Right lobe of liver (tissue), 6 donors: ENCODE data around the gene RAB5B. TPM values are rescaled to one million over a fixed set of nuclear protein-coding genes. Genes with fewer than 3 reads are reported as not detected.
A peak's percentile ranks its signal among the peaks of the same experiment; 100 is the strongest.

Experiments
- ATAC-seq, 4 donors: fragments of 200-7000 bp; cut with Tn5 transposase; one replicate each; pipeline ENCODE4 v1.9.1; 2020; ENCODE audit warnings: mild to moderate bottlenecking in 4 of 4, moderate library complexity in 4 of 4
- DNase-seq, 3 donors: peaks; one replicate each; pipeline ENCODE4 v3.0.0-alpha.2; 2020
- H3K27ac ChIP-seq, 3 donors: fragments of 200-600 bp; one replicate each; pipeline ENCODE4 v1.8.0; 2022
- H3K27me3 ChIP-seq, 2 donors: fragments of 200-600 bp; one replicate each; pipeline ENCODE4 v1.8.0; 2022
- H3K36me3 ChIP-seq, 4 donors: fragments of 200-600 bp; sonication (generic) in 1 of 4; one replicate each; pipeline versions ENCODE4 v1.5.1 to v1.8.0; 2017 to 2022; ENCODE audit warnings: control low read depth in 1 of 4
- H3K4me1 ChIP-seq, 4 donors: fragments of 200-600 bp; sonication (generic) in 1 of 4; one replicate each; pipeline versions ENCODE4 v1.5.1 to v1.8.0; 2017 to 2022; ENCODE audit warnings: control low read depth in 1 of 4
- H3K4me3 ChIP-seq, 3 donors: fragments of 200-600 bp; one replicate each; pipeline ENCODE4 v1.8.0; 2022
- H3K9me3 ChIP-seq, 4 donors: fragments of 200-600 bp; sonication (generic) in 1 of 4; one replicate each; pipeline versions ENCODE4 v1.5.1 to v1.8.0; 2017 to 2022; ENCODE audit warnings: control low read depth in 1 of 4
- CTCF ChIP-seq, 4 donors: fragments of 200-600 bp in 3 of 4; fragments of 450-650 bp in 1 of 4; IDR thresholded peaks; one replicate each; pipeline versions ENCODE4 v1.5.1 to v1.8.0; 2016 to 2022; ENCODE audit warnings: antibody characterized with exemption in 4 of 4, mild to moderate bottlenecking in 2 of 4
- POLR2A ChIP-seq: fragments of 450-650 bp; IDR thresholded peaks from one replicate; pipeline ENCODE4 v1.6.1; 2017; ENCODE audit warnings: antibody characterized with exemption, mild to moderate bottlenecking
- WGBS: methylation state at CpG from one replicate; pipeline ENCODE4 v1.1.6; 2018; ENCODE audit warnings: low coverage, low lambda C conversion rate; ENCODE audit not compliant: insufficient coverage; ENCODE audit errors: missing lambda C conversion rate; 5-methylcytosine and 5-hydroxymethylcytosine counted together
- intact Hi-C, 2 donors: fragments of 100-400 bp; cut with DNase I; formaldehyde crosslinking; loops; one replicate each; pipeline versions ENCODE4 v1.11.2 to v1.14.1; 2022
- total RNA-seq, 6 experiments: library from RNA; depleted of rRNA in 2 of 6; stranded (reverse); fragments of >200 nt in 2 of 6; fragmentation: NEBNext Ultra II Directional in 3 of 6; extraction: Animal tissue kit (Norgen Biotek cat#: 25700) in 3 of 6; gene quantifications; one replicate each; pipeline versions ENCODE4 v1.1.0 to v1.2.4, GENCODE V29; 2016 to 2023
- donor health status: DM: no; HTN: yes; CAD: no.
- donor health status: DM: no; HTN: no; CAD: no.
- donor health status: DM: no; HTN: no; CAD: no.
- donor health status: DM: no; HTN: yes; CAD: no.
- donor health status: DM: no; HTN: yes; CAD: no.

The RAB5B gene
- total RNA-seq, 6 experiments from 2014 or later, result 36.5 to 60.7 (median 51.6) TPM

- no peaks in the 10 kb centered on the region for H3K27me3 ChIP-seq
- WGBS, result 11% methylated on average over 9 of the region's 9 CpGs
- H3K4me1 ChIP-seq, result peaks cover 0 to 15% (median 6%) of the 10 kb centered on the region in 4 donors
- intact Hi-C loops, result loop anchor here (5.0 to 10.0 kb wide), 3 partner anchors 46 to 62 kb away; partner anchors contain the start of genes SUOX (in 2 of the 2) and PA2G4 (in 1 of the 2)
- DNase-seq (no peak), ATAC-seq (no peak)
- H3K9me3 ChIP-seq, result no peaks in the 10 kb centered on the region
- peaks cover 4 to 29% (median 15%) of the 10 kb centered on the region in 4 donors for H3K36me3 ChIP-seq
- TF ChIP-seq POLR2A (no peak), CTCF (IDR thresholded peaks at IDR 0.05) (no peak)
- H3K4me3 ChIP-seq, result peak overlapping the region; percentile 71 to 93 (median 87)
- peak overlapping the region in 2 of 3 donors; percentile 95 to 97 for H3K27ac ChIP-seq
Measured at GRCh38 chr12:56042843-56043242, 69.0 kb downstream of the RAB5B start.

Other genes starting within 250 kb of the RAB5B start
- 100 to 1,000 TPM; 213 to 556 (median 317) TPM for gene CD63, start 245.1 kb upstream of the RAB5B start, total RNA-seq
- gene GDF11, start 231.0 kb upstream of the RAB5B start, total RNA-seq, result under 1 TPM; 0.25 to 0.95 (median 0.54) TPM
- 10 to 100 TPM; 11.3 to 22.3 (median 17.0) TPM for gene SARNP, start 156.4 kb upstream of the RAB5B start, total RNA-seq
- gene ORMDL2, start 156.0 kb upstream of the RAB5B start, total RNA-seq, result 10 to 100 TPM; 20.2 to 35.4 (median 24.9) TPM
- 10 to 100 TPM; 11.8 to 17.2 (median 13.1) TPM for gene DNAJC14, start 144.5 kb upstream of the RAB5B start, total RNA-seq
- 1 to 10 TPM; 1.3 to 5.0 (median 1.9) TPM for gene MMP19, start 131.1 kb upstream of the RAB5B start, total RNA-seq
- gene PYM1, start 46.2 kb upstream of the RAB5B start, total RNA-seq, result 10 to 100 TPM; 16.5 to 36.4 (median 20.9) TPM
- gene DGKA, start 42.9 kb upstream of the RAB5B start, total RNA-seq, result 1 to 10 TPM; 2.7 to 7.6 (median 4.9) TPM
- 1 to 10 TPM; 1.5 to 4.5 (median 2.7) TPM for gene PMEL, start 8.0 kb upstream of the RAB5B start, total RNA-seq
- 10 to 100 TPM in 3 of 6 experiments, 1 to 10 TPM in 3; 8.0 to 14.9 (median 10.6) TPM for gene CDK2, start 7.2 kb upstream of the RAB5B start, total RNA-seq
- 10 to 100 TPM; 31.5 to 63.7 (median 47.9) TPM for gene SUOX, start 23.2 kb downstream of the RAB5B start, total RNA-seq
- 1 to 10 TPM in 5 of 6 experiments, under 1 TPM in 1; 0.99 to 2.6 (median 2.3) TPM for gene IKZF4, start 47.0 kb downstream of the RAB5B start, total RNA-seq
- gene RPS26, start 67.8 kb downstream of the RAB5B start, total RNA-seq, result 100 to 1,000 TPM in 2 of 6 experiments, 10 to 100 TPM in 4; 17.2 to 600 (median 24.9) TPM
- gene ERBB3, start 106.1 kb downstream of the RAB5B start, total RNA-seq, result 100 to 1,000 TPM in 1 of 6 experiments, 10 to 100 TPM in 5; 39.1 to 139 (median 66.9) TPM
- gene PA2G4, start 130.5 kb downstream of the RAB5B start, total RNA-seq, result 10 to 100 TPM; 29.7 to 82.4 (median 36.6) TPM
- 1,000 to 10,000 TPM in 4 of 6 experiments, 100 to 1,000 TPM in 2; 516 to 1,547 (median 1,257) TPM for gene RPL41, start 142.6 kb downstream of the RAB5B start, total RNA-seq
- gene ZC3H10, start 144.2 kb downstream of the RAB5B start, total RNA-seq, result 1 to 10 TPM; 1.7 to 5.4 (median 3.2) TPM
- 100 to 1,000 TPM in 1 of 6 experiments, 10 to 100 TPM in 5; 56.5 to 117 (median 70.3) TPM for gene ESYT1, start 154.2 kb downstream of the RAB5B start, total RNA-seq
- gene MYL6B, start 178.5 kb downstream of the RAB5B start, total RNA-seq, result 10 to 100 TPM in 5 of 6 experiments, 1 to 10 TPM in 1; 4.9 to 18.7 (median 12.6) TPM
- 100 to 1,000 TPM; 409 to 644 (median 490) TPM for gene MYL6, start 184.3 kb downstream of the RAB5B start, total RNA-seq
- gene SMARCC2, start 215.4 kb downstream of the RAB5B start, total RNA-seq, result 10 to 100 TPM; 17.9 to 40.8 (median 25.7) TPM
- 10 to 100 TPM; 10.6 to 23.0 (median 12.3) TPM for gene RNF41, start 247.8 kb downstream of the RAB5B start, total RNA-seq